Activated CD8-positive, alpha-beta memory T cell treated with anti-CD3 and anti-CD28 coated beads, Interleukin-2, amount 50 U/mL, for 24 hours (primary cell): Measurements from ENCODE around the gene SYNE4.
"Not testable (repeated sequence)": the region's sequence is repeated elsewhere in the genome, so short reads cannot be mapped to it uniquely, and the experiment has no call there.

ENCODE experiments used
- DNase-seq: peaks from one replicate; pipeline ENCODE4 v3.0.0-alpha.2; 2020; ENCODE audit errors: extremely low read depth

SYNE4 gene, protein sequence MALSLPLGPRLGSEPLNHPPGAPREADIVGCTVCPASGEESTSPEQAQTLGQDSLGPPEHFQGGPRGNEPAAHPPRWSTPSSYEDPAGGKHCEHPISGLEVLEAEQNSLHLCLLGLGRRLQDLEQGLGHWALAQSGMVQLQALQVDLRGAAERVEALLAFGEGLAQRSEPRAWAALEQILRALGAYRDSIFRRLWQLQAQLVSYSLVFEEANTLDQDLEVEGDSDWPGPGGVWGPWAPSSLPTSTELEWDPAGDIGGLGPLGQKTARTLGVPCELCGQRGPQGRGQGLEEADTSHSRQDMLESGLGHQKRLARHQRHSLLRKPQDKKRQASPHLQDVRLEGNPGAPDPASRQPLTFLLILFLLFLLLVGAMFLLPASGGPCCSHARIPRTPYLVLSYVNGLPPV

DNA sequence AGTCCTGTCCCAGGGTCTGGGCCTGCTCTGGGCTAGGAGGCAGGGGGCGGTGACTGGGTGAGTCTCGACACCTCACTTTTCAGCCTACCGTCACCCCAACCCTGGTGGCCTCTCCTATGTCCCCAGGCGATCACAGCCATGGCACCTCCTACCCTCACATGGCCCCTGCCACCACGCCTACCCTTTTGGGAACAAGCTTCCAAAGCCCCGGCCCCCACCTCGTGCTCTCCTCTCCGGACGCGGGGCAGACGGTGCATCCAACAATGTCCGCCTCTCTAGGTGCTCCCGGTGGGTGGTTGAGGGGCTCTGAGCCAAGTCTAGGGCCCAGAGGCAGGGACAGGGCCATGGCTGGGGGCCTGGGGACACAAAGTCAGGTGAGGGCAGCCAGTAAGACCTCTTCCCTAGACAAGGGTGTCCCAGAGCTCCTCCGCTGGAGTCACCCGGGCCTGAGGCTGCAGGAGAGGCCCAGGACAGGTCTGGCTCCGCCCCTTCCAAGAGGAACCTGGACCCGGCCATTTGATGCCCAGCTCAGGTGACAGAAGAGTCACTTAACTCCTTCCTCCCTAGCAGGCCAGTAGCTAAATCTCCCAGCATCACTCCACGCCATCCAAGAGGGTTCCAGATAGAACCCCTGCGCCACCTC is at the start of gene SYNE4:
TSS of gene SYNE4 (minus strand) at position 478 of the 643 bp plus-strand sequence. CDS start at position 346, 132 bp downstream.
- DNase-seq = no peak

DNA sequence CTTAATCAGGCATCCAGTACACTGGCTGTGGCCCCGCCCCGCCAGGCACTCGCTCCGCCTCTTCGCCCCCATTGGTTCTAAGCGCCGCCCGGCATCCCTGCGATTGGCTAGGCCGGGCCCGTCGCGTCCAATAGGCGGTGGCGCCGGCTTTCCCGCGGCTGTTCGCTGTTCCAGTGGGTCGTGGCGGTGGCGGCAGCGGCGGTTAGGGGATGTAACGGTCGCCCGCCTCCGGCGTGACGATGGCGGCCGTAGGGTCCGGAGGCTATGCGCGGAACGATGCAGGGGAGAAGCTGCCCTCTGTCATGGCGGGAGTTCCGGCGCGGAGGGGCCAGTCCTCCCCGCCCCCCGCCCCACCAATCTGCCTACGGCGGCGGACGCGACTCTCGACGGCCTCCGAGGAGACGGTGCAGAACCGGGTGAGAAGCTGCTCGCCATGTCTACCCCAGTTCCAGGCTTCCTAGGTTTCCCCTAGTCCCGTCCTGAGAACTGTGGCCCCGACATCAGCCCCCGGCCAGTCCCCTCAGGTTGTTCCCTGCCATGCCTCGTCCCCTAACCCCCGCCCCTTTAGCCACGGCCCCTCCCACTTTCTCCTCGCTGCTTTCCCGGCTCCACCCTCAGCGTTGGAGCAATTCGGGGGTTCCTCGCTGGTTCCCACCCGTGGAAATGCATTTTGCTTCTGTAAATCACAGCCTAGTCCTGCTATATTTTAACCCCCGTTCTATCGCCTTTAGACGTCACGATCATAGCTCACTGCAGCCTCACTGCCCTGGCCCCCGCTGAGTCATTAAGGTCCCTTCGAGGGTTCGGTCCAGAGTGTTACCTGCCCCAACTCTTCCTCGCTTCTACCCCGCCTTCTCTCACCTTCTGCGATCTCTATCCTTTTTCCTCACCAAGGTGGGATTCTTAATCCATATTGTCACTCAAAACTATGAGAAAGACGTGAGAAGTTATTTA is 46.4 kb upstream of the SYNE4 start, which contains the start of gene WDR62:
TSS of gene WDR62 (plus strand) at position 165 of the 954 bp plus-strand sequence. CDS start at position 240, 75 bp downstream.
- peak; percentile 85 for DNase-seq

DNA sequence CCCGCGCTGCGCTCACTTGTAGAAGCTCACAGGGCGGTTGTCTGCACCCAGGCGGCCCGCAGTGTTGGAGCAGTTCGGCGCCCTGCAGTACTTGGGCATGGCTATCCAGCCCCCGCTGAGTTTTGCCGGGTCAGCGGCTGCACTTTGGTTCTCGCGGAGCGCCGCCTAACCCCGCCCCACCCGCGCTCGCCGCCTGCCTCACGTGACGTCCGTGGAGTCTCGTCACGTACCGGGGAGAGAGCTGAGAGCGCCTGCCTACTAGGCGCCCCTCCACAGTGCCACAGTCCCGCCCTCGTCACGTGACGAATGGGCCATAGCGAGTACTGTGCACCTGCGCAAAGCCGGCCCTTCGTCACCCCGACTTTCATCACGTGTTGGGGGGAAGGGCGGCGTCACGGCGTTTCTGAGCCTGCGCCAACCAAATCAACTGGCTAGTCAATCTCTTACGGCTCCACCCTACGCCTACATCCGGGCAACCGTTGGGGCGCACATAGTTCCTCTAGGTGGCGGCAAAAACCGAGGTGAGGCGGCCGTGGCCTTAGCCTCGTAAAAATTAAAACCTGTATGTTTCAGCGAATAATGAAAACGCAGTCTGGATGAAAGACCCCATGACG is 45.6 kb upstream of the SYNE4 start, which contains the start of gene THAP8:
TSS of gene THAP8 (minus strand) at position 167 of the 614 bp plus-strand sequence. CDS start at position 99, 68 bp downstream.
- DNase-seq = peak; percentile 100

DNA sequence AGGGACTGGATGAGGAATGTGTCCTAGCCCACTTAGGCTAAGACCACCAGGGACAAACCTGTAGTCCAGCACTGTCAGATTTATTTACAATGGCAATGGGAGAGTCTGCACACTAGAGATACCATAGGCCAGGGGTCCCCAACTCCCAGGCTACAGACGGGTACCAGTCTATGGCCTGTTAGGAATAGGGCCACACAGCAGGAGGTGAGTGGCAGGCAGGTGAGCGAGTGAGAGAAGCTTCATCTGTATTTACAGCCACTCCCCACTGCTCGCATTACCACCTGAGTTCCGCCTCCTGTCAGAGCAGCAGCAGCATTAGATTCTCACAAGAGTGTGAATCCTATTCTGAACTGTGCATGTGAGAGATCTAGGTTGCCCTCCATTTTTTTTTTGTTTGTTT is 43.0 kb upstream of the SYNE4 start:
- DNase-seq = no peak

DNA sequence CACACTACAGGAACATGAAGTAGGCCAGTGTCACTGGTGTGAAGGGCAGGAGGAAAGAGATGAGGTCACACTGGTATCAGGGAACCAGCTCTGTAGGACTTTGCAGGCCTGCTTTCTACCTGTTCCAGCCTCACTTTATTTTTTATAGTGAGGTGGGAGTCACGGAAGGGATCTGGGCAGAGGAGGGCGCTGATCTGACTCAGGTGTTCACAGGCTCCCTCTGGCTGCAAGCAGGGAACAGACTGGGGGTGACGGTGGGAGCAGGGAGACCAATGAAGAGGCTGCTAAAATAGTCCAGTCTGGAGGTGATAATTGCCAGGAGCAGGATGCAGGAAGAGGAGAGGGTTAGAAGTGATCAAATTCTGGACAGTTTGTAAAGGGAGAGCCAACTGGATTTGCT is 42.6 kb upstream of the SYNE4 start:
- DNase-seq = no peak

DNA sequence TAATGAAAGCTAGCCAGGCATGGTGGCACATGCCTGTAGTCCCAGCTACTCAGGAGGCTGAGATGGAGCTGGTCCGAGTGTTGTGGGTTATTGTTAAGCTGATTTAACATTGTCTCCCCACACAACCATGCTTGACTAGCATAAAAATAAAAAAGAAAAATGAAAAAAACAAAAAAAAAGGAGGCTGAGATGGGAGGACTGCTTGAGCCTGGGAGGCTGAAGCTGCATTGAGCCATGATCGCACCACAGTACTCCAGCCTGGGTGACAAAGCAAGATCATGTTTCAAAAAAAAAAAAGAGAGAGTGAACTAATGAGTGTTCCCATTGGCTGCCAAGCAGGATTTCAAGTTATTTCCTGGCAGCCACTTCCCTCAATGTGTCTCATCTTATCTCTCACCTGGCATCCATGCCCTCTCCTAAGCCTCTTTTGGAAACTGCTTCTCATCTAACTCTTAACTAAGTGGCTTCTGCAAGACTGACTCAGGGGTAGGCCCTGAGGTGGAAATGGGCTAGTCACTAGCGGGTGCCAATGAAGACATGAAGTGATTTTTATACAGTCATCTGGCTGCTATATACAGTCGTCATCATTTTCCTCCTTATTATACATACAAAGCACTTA is 40.6 kb upstream of the SYNE4 start:
- DNase-seq = no peak

DNA sequence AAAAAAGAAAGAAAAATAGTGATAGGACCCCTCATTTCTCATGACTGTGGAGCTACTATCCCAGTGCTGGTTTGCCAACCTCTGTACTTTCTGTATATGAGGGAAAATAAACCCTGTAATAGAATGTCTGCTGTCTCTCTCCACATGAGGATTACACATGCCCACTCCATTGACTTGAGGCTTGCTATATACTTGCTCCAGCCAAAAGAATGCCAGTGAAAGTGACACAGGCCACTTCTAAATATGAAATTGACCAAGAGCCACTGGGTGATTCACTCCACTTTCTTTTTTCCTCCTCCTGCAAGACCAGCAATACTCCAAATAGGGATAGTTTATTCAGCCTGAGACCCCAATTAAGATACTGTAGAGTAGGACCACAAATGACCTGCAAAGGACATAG is 39.2 kb upstream of the SYNE4 start:
- no peak for DNase-seq

DNA sequence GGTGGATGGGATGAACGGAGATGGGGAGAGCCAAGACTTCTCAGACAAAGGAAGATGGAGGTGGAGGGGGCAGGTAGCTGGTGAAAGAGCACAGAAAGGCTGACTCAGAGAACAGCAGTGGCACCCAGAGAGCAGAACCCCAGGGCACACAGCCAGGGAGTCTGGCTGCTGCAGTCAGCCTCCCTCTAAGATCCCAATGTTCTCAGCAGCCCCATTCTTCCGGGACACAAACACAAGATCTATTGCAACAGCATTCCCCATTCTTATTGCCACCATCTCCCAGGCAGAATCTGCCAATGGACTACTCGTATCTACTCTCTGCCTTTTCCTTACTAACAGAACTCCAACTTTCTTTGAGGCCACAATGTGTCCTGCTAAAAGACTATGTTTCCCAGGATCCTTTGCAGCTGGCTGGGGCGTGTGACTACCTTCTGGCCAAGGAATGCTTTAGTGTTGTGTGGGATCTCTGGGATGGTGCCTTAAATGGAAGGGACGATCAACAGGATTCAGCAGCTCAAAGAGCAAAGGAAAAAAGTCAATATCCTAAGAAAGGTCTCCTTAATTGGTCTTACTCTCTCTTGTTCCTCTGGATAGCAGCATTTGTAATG is 37.9 kb upstream of the SYNE4 start:
- DNase-seq = no peak

DNA sequence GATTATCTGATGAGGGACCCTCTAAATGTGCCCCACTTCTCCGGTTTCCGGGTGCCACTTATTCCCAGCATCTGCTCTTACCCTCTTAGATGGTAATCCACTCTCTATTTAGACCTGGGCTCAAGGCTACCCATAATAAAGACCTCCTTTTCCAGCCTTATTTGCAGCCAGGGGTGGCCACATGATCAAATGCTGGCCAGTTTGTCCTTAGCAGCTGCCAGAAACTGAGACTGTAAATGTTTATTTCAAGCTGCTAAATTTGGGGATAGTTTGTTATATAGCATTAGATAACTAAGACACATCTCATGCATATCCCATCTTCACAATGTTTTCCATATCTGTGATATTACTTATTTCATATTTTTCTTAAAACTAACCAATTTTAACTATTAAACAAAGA is 35.3 kb upstream of the SYNE4 start:
- DNase-seq = no peak

DNA sequence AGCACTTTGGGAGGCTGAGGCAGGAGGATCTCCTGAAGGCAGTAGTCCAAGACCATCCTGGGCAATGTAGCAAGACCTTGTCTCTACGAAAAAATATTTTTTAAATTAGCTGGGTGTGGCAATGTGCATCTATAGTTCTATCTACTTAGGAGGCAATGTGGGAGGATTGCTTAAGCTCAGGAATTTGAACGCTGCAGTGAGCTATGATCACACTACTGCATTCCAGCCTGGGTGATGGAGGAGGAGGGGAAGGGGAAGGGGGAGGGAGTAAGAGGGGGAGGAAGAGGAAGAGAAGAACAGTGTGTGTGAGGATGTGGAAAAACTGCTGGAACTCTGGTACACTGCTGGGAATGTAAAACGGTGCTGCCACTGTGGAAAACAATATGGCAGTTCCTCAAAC is 33.2 kb upstream of the SYNE4 start:
- DNase-seq = no peak

DNA sequence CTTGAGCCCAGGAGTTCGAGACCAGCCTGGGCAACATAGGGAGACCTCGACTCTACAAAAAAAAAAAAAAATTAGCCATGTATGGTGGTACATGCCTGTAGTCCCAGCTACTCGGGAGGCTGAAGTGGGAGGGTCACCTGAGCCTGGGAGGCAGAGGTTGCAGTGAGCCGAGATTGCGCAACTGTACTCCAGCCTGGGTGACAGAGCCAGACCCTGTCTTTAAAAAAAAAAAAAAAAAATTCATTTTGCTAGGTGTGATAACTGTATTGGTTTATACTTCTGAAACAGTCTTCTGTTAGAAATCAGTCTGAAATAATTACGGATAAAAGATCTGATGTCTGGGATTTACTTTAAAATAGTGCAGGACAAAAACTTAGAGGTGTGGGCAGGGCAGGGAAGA is 32.5 kb upstream of the SYNE4 start:
- not testable (repeated sequence) for DNase-seq

DNA sequence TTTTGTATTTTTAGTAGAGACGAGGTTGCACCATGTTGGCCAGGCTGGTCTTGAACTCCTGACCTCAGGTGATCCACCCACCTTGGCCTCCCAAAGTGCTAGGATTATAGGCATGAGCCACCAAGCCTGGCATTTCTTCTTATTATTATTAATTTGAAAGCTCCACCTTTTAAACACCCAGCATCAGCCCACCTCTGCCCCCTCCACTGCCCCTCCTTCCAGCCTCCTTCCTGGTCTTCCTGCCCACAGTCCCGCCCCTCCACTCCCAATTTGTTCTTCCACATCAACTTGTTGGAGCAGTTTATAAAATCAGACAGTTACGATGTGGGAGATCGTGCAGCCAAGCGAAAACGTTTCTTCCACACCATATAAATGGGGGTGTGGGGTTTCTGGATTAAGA is 31.9 kb upstream of the SYNE4 start:
- DNase-seq = no peak

DNA sequence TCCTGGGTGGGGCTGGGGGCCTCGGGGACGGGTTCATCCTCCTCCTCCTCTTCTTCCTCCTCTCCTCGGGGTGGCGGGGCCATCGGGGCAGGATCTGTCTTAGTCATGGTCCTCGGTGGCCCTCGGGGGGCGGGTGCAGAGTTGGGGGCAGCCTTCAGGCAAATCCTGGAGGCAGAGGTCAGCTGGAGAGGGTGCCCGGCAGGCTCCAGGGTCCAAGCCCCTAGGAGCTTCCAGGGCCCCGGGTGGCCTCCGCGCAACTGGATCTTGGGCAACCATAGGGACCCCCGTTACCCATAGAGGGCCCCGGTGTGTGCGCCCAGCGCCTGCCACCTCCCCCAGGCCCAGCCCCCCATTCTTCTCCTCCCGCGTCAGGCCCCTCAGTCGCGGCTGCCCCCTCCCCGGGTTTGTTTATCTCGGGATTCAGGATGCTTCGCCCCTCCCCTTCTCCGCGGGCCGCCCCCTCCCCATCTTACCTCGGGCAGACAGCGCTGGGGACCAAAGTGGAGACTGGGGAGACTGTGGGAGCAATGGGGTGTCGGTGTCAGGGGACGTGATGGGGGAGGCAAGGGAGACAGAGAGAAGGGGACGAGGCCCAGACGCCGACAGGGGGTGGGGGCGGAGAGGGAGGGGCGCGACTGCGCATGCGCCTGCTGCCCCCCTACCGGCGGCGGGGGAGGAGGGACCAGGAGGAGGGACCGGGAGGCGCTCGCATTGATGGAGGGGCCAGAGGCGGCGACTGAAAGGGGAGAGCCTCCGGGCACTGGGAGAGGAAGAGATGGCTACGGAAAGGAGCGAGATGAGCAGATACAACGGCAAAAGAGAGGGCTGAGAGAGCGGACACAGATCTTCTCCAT is 23.9 kb upstream of the SYNE4 start, which contains the start of gene CLIP3:
TSS of gene CLIP3 (minus strand) at position 623 of the 854 bp plus-strand sequence. CDS start at position 107, 516 bp downstream.
- DNase-seq = no peak

DNA sequence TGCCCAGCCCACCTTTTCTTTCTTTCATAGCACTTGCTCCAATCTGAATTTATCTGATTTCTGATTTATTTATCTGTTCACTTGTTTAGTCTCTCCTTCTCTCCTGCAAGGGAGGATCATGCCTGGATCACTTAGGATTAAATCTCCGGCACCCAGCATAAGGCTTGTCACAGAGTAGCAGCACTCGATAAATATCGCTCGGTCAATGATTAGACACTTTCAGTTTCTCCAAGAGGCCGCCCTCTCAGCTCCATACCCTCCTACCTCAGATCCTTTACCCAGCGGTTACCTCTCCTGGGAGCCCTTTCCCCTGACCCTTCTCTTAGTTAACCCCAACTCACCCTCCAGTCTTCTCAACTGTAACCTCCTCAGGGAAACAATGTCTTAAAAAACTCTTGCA is 22.7 kb upstream of the SYNE4 start:
- no peak for DNase-seq

DNA sequence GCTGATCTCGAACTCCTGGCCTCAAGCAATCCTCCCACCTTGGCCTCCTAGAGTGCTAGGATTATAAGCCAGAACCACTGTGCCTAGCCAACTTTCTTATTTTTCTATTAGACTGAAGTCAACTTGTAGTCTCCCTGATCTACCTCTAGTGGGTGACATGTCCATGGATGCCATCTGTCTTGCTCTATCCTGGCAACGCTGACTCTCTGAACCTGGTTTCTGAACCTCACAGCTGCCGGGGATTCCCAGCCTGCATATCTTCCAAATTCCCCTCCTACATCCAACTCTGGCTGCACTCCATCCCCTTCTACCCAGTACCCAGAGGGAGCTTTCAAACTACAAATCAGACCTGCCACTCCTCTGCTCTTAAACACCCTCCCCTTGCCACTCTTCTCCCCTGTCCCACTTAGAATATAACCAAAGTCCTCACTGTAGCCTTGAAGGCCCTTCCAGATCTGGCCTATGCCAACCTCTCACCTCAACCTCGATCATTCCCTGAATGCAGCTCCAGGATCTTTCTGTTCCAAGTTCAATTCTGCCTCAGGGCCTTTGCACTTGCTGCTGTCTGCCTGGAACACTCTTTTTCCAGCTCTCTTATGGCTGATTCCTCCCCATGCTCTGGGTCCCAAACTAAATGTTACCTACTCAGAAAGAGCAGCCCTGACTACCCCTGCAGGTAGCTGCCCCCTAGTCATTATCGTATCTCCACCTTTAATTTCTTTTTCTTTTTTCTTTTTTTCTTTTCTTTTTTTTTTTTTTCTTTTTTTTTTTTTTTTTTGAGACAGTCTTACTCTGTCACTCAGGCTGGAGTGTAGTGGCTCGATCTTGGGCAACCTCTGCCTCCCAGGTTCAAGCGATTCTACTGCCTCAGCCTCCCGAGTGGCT is 21.9 kb upstream of the SYNE4 start:
- DNase-seq = no peak

DNA sequence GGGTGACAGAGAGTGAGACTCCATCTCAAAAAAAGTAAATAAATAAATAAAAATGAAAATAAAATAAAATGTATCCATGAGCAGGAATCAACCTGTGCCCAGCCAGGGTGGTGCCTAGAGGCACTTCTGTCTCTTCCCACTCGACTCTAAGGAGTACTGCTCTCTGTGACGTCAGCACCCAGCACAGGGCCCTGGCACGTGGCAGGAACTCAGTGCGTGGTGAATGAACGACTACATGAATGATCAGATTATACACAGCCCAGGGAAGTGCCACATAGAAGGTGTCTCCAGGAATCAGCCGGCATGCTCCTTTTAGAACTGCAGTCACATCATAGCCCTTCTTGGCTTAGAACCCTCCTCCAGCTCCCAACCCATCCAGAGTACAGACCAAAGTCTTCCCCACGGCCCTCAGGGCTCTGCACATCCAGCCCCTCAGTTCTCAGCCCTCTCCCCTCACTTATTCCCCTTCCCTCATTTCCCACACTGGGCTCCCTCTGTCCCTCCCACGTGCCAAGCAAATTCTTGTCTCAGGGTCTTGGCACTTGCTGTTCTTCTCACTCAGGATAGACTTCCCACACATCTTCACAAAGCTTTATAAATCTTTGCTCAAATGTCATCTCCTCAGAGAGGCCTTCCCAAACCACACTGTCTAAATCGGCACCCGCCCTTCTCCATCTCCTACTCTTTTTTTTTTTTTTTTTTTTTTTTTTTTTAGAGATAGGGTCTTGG is 19.9 kb upstream of the SYNE4 start:
- no peak for DNase-seq

DNA sequence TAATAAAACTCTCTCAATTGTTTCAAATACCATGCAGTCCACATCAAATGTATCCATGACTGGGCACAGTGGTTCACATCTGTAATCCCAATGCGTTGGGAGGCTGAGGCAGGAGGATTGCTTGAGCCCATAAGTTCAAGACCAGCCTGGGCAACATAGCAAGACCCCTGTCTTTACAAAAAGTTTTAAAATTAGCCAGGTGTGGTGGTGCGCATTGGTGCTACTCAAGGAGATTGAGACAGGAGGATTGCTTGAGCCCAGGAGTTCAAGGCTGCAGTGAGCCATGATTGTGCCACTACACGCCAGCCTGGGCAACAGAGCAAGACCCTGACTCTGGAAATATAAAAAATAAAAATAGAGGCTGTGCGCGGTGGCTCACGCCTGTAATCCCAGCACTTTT is 19.1 kb upstream of the SYNE4 start:
- DNase-seq = no peak
